NCI-H345 (cell line): ENCODE results near the gene CHD9NB.

ENCODE experiments used
- DNase-seq: peaks from one replicate; lab custom pipeline; 2025; lab: John Stamatoyannopoulos, UW

CHD9NB gene

GRCh38 chr16:53052519-53053501, at the start of gene CHD9NB:
CHD9NB (minus strand) TSS chr16:53052897; CDS start chr16:53044158, 8,739 bp downstream.
- no peak for DNase-seq

- peak; percentile 7 for DNase-seq
Observed at GRCh38 chr16:53100889-53101288, 48.2 kb upstream of the CHD9NB start.

GRCh38 chr16:53100131-53100748, 47.5 kb upstream of the CHD9NB start:
- no peak for DNase-seq

- DNase-seq: peak; percentile 82
Observed at GRCh38 chr16:53099318-53100130, 46.8 kb upstream of the CHD9NB start.

GRCh38 chr16:53098526-53099317, 46.0 kb upstream of the CHD9NB start:
- peak; percentile 24 for DNase-seq

GRCh38 chr16:53097190-53097589, 44.5 kb upstream of the CHD9NB start:
- DNase-seq: no peak

- peak; percentile 77 for DNase-seq
Observed at GRCh38 chr16:53094013-53094630, 41.4 kb upstream of the CHD9NB start.

- DNase-seq: no peak
Observed at GRCh38 chr16:53093162-53093744, 40.6 kb upstream of the CHD9NB start.

GRCh38 chr16:53092284-53092683, 39.6 kb upstream of the CHD9NB start:
- DNase-seq: no peak

GRCh38 chr16:53091466-53092211, 38.9 kb upstream of the CHD9NB start:
- DNase-seq: peak; percentile 79

GRCh38 chr16:53090591-53091411, 38.1 kb upstream of the CHD9NB start:
- no peak for DNase-seq

- DNase-seq: peak; percentile 7
Observed at GRCh38 chr16:53090286-53090590, 37.5 kb upstream of the CHD9NB start.

- DNase-seq: peak; percentile 39
Observed at GRCh38 chr16:53089434-53090285, 37.0 kb upstream of the CHD9NB start.

GRCh38 chr16:53087101-53087500, 34.4 kb upstream of the CHD9NB start:
- peak; percentile 23 for DNase-seq

- peak; percentile 3 for DNase-seq
Observed at GRCh38 chr16:53085931-53086421, 33.3 kb upstream of the CHD9NB start.

GRCh38 chr16:53085369-53085843, 32.7 kb upstream of the CHD9NB start:
- peak; percentile 37 for DNase-seq

GRCh38 chr16:53084746-53085334, 32.1 kb upstream of the CHD9NB start:
- no peak for DNase-seq
